Body of pancreas (tissue), 4 donors: Measurements from ENCODE around the gene NID2.

Experiments used
- CTCF ChIP-seq, 7 experiments: fragments of 450-650 bp in 4 of 7; fragments of 200-600 bp in 3 of 7; sonication (generic) in 3 of 7; IDR thresholded peaks; one replicate each; pipeline ENCODE4 v1.5.1; 2016 to 2019; ENCODE audit warnings: antibody characterized with exemption in 7 of 7
- POLR2A ChIP-seq, 3 donors: fragments of 450-650 bp; IDR thresholded peaks; one replicate each; pipeline ENCODE4 v1.6.1; 2016; ENCODE audit warnings: antibody characterized with exemption in 3 of 3, mild to moderate bottlenecking in 2 of 3

GRCh38 chr14:52006361-52006760 is 62.5 kb downstream of the NID2 start:
- TF ChIP-seq POLR2A (IDR thresholded peaks at IDR 0.05) (no peak), CTCF (IDR thresholded peaks at IDR 0.05) (no peak)
